Measurements from ENCODE around the gene ESF1.

Gene ESF1

GRCh38 chr20:13784893-13785715 is at the start of gene ESF1, which contains the start of gene NDUFAF5:
Gene ESF1, minus strand, starts transcription at chr20:13784919. Its CDS starts 1,779 bp downstream, at chr20:13783140.
Gene NDUFAF5, plus strand, starts transcription at chr20:13785028. Its CDS starts 41 bp downstream, at chr20:13785069.
- DNase-seq (ENCODE audit: low spot score) = peak; percentile 96

GRCh38 chr20:13831476-13831875 is 46.8 kb upstream of the ESF1 start:
- no peak for DNase-seq (ENCODE audit: low spot score)

GRCh38 chr20:13825465-13825864 is 40.7 kb upstream of the ESF1 start:
- no peak for DNase-seq (ENCODE audit: low spot score)

GRCh38 chr20:13824459-13824858 is 39.7 kb upstream of the ESF1 start:
- no peak for DNase-seq (ENCODE audit: low spot score)

GRCh38 chr20:13822459-13822858 is 37.7 kb upstream of the ESF1 start:
- DNase-seq (ENCODE audit: low spot score) = no peak

- no peak for DNase-seq (ENCODE audit: low spot score)
These were observed 37.2 kb upstream of the ESF1 start for GRCh38 chr20:13821876-13822275.

- no peak for DNase-seq (ENCODE audit: low spot score)
These were observed 35.3 kb upstream of the ESF1 start for GRCh38 chr20:13819885-13820645.

- no peak for DNase-seq (ENCODE audit: low spot score)
These were observed 32.6 kb upstream of the ESF1 start for GRCh38 chr20:13817342-13817741.

- no peak for DNase-seq (ENCODE audit: low spot score)
These were observed 32.0 kb upstream of the ESF1 start for GRCh38 chr20:13816757-13817156.

GRCh38 chr20:13814672-13815071 is 30.0 kb upstream of the ESF1 start:
- DNase-seq (ENCODE audit: low spot score) = no peak

GRCh38 chr20:13813910-13814309 is 29.2 kb upstream of the ESF1 start:
- DNase-seq (ENCODE audit: low spot score) = no peak

- DNase-seq (ENCODE audit: low spot score) = no peak
These were observed 25.7 kb upstream of the ESF1 start for GRCh38 chr20:13810446-13810845.

- no peak for DNase-seq (ENCODE audit: low spot score)
These were observed 25.1 kb upstream of the ESF1 start for GRCh38 chr20:13809855-13810254.

GRCh38 chr20:13809373-13809772 is 24.7 kb upstream of the ESF1 start:
- no peak for DNase-seq (ENCODE audit: low spot score)

- DNase-seq (ENCODE audit: low spot score) = no peak
These were observed 16.0 kb upstream of the ESF1 start for GRCh38 chr20:13800728-13801134.

- no peak for DNase-seq (ENCODE audit: low spot score)
These were observed 15.3 kb upstream of the ESF1 start for GRCh38 chr20:13799974-13800373.

GRCh38 chr20:13799040-13799439 is 14.3 kb upstream of the ESF1 start:
- no peak for DNase-seq (ENCODE audit: low spot score)

GRCh38 chr20:13794667-13795066 is 9.9 kb upstream of the ESF1 start:
- no peak for DNase-seq (ENCODE audit: low spot score)

GRCh38 chr20:13793001-13793400 is 8.3 kb upstream of the ESF1 start:
- no peak for DNase-seq (ENCODE audit: low spot score)

- no peak for DNase-seq (ENCODE audit: low spot score)
These were observed 7.1 kb upstream of the ESF1 start for GRCh38 chr20:13791540-13792459.

- no peak for DNase-seq (ENCODE audit: low spot score)
These were observed 6.0 kb upstream of the ESF1 start for GRCh38 chr20:13790708-13791107.

- DNase-seq (ENCODE audit: low spot score) = peak; percentile 46
These were observed 3.6 kb upstream of the ESF1 start for GRCh38 chr20:13788167-13788834.

Data from ecto neural progenitor cell (in vitro differentiated cells).